LNCaP clone FGC (cell line): Measurements from ENCODE around the gene SH2B2.
A peak's percentile ranks its signal among the peaks of the same experiment; 100 is the strongest.

Source experiments
- DNase-seq: peaks from one replicate; pipeline ENCODE4 v3.0.0-alpha.2; 2011; ENCODE audit warnings: low read depth
- H3K4me3 ChIP-seq: 2 replicates; pipeline ENCODE4 v1.5.1; 2011; ENCODE audit warnings: mild to moderate bottlenecking, low read depth, low read length, control low read depth
- TF ChIP-seq, protein P1 (sequence below): IDR thresholded peaks from 2 replicates; pipeline ENCODE4 v1.5.1; 2012; ENCODE audit warnings: mild to moderate bottlenecking; ENCODE audit not compliant: control insufficient read depth, insufficient read depth; ENCODE audit errors: extremely low read depth

SH2B2 gene

DNA sequence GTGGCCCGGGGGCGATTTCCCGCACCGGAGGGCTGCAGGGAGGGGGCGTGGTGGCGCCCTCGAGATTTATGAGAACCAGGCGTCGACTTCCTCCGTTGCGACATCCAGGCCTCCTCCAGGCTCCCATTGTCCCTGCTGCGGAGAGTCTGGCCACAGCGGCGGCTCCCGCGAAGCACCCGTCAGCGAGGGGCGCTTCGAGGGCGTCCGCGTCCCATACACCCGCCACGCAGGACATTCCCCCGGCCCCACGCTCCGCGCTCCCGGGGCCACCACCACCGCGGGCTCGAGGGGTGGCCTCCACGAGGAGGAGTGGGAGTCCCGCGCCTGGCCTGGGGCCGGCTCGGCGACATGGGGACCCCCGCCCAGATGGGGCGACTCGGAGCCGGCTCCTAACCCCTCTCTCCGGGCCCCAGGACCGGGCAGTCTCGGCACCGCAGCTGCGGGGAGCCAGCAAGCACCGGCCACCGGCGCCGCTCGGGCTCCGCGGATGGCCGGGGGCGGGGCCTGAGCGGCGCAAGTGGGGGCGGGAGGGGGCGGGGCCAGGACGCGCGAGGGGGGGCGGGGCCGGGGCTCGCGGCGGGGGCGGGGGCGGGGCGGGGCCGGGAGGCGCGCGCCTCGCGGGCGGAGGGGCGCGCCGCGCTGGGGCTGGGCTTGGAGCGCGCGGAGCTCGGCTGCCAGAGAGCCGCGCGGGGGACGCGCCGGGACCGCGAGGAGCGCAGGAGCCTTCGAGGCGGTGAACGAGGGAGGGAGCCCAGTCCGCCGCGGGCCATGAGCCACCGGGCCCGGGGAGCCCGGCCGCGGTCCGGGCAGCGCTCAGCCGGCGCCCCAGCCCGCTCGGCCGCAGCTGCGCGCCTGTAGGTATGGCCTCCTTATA, at the start of gene SH2B2:
Gene SH2B2, plus strand, starts transcription at position 632 of the 874 bp plus-strand sequence. CDS start 13,683 bp downstream, outside the sequence.
- peak within 1 kb of the TSS; percentile 77 for H3K4me3 ChIP-seq
- TF ChIP-seq, protein P1, sequence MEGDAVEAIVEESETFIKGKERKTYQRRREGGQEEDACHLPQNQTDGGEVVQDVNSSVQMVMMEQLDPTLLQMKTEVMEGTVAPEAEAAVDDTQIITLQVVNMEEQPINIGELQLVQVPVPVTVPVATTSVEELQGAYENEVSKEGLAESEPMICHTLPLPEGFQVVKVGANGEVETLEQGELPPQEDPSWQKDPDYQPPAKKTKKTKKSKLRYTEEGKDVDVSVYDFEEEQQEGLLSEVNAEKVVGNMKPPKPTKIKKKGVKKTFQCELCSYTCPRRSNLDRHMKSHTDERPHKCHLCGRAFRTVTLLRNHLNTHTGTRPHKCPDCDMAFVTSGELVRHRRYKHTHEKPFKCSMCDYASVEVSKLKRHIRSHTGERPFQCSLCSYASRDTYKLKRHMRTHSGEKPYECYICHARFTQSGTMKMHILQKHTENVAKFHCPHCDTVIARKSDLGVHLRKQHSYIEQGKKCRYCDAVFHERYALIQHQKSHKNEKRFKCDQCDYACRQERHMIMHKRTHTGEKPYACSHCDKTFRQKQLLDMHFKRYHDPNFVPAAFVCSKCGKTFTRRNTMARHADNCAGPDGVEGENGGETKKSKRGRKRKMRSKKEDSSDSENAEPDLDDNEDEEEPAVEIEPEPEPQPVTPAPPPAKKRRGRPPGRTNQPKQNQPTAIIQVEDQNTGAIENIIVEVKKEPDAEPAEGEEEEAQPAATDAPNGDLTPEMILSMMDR = no peak
- no peak for DNase-seq

DNA sequence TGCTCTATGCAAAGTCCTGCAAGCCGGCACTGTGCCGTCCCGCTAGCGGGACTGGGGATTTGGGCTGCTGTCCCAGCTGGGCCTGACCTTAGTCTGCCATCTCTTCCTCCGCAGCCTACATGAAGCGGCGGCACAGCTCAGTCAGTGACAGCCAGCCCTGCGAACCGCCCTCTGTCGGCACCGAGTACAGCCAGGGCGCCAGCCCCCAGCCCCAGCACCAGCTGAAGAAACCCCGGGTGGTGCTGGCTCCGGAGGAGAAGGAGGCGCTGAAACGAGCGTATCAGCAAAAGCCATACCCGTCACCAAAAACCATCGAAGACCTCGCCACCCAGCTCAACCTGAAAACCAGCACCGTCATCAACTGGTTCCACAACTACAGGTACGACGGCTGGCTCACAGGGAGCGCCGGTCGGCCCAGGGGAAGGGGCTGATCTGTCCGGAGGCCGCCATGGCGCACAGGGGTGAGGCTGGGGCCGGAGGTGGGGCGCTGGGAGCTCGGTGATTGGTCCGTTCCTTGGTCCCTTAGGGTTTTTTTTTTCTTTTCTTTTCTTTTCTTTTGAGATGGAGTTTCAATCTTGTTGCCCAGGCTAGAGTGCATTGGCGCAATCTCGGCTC, 47.4 kb upstream of the SH2B2 start:
- DNase-seq = no peak
- TF ChIP-seq, protein P1 = no peak
- H3K4me3 ChIP-seq = no peak overlapping the region

DNA sequence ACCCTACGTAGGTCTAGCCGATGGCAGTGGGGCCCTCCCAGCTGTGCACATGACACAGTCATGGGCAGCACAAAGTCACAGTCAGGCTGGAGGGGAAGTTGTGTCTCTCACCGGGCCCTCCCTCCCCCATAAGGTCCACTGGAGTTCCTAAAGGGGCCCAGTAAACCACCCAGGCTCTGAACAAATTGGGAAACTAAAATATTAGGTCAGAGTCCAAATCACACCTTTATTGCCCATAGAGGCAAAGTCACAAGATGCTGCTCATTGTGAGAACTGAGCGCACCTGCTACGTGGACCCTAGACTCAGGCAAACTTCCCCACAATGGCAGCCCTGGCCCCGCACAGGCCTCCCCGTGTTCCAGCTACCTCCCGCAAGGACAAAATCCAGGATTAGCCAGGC, 45.2 kb upstream of the SH2B2 start:
- H3K4me3 ChIP-seq = no peak overlapping the region
- TF ChIP-seq, protein P1 = no peak
- no peak for DNase-seq

DNA sequence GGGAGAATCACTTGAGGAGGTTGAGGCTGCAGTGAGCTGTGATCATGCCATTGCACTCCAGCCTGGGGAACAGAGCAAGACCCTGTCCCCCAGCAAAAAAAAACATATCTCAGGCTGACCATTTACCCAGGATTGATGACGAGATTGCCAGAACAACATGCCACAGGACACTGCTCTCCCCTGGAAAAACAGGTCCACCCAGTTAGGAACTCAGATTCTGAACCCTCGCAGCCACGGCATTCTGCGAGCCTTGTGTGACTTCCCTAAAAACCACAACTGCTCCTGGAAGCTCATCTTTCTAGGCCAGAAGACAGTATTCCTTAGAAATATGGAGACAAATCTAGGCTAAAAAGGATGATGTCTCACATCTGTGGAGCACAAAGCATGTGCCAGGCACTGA, 42.1 kb upstream of the SH2B2 start:
- no peak overlapping the region for H3K4me3 ChIP-seq
- TF ChIP-seq, protein P1 = no peak
- peak; percentile 44 for DNase-seq

DNA sequence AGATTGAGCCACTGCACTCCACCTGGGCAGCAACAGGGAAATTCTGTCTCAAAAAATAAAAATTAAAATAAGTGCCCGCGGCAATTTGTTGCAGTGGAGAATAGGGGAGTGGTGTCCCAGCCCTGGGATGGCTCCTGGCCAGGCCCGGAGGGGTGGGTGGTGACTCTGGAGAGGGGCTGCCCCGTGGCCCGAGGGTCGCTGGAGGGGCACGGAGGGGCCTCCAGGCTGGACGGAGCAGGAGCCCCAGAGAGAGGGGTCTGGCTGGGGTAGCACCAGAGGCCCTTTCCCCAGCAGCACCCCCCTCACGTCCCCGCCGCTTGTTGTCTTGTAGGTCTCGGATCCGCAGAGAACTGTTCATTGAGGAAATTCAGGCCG, 38.6 kb upstream of the SH2B2 start:
- TF ChIP-seq, protein P1 = no peak
- DNase-seq = no peak
- H3K4me3 ChIP-seq = no peak overlapping the region

DNA sequence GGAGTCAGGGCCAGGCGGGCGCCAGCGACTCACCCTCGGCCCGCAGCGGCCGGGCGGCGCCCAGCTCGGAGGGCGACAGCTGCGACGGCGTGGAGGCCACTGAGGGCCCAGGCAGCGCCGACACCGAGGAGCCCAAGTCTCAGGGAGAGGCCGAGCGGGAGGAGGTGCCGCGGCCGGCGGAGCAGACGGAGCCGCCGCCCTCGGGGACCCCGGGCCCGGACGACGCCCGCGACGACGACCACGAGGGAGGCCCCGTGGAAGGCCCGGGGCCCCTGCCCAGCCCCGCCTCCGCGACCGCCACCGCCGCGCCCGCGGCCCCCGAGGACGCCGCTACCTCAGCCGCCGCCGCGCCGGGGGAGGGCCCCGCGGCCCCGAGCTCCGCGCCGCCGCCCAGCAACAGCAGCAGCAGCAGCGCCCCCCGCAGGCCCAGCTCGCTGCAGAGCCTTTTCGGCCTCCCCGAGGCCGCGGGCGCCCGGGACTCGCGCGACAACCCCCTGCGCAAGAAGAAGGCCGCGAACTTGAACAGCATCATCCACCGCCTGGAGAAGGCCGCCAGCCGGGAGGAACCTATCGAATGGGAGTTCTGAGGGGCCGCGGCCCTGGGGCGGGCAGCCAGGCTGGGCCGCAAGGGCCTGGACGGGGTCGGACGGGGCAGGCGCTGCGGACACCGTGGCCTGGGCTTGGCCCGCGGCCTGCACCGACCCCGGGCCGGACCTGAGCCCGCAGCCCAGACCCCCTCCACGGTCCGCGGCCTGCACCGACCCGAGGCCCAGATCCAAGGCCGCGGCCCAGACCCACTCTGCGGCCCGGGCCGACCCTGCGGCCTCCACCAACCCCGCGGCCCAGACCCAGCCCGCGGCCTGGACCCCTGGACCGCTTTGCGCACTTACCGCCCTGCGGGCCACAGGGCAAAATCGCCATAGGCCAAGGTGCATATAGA, 37.9 kb upstream of the SH2B2 start:
- TF ChIP-seq, protein P1 = no peak
- no peak for DNase-seq
- H3K4me3 ChIP-seq = no peak overlapping the region
